ENCODE results near the gene LSAMP.

The LSAMP gene

GRCh38 chr3:116473602-116474001 is 28.3 kb upstream of the LSAMP start:
- in situ Hi-C loops (cut with HindIII; ENCODE audit: low sequenced_read_pairs) = no loop called here
- DNase-seq (ENCODE audit: low read depth) = no peak
- H3K4me3 ChIP-seq (ENCODE audit: low read depth, low read length) = no peak overlapping the region
- TF ChIP-seq CTCF (IDR thresholded peaks at IDR 0.05; ENCODE audit: low read depth, low read length, missing control alignments) = no peak

GRCh38 chr3:116470605-116471197 is 25.4 kb upstream of the LSAMP start:
- no peak overlapping the region for H3K4me3 ChIP-seq (ENCODE audit: low read depth, low read length)
- no peak for TF ChIP-seq CTCF (IDR thresholded peaks at IDR 0.05; ENCODE audit: low read depth, low read length, missing control alignments)
- no peak for DNase-seq (ENCODE audit: low read depth)
- in situ Hi-C loops (cut with HindIII; ENCODE audit: low sequenced_read_pairs) = no loop called here

- no peak for TF ChIP-seq CTCF (IDR thresholded peaks at IDR 0.05; ENCODE audit: low read depth, low read length, missing control alignments)
- no peak overlapping the region for H3K4me3 ChIP-seq (ENCODE audit: low read depth, low read length)
- no peak for DNase-seq (ENCODE audit: low read depth)
- in situ Hi-C loops (cut with HindIII; ENCODE audit: low sequenced_read_pairs) = no loop called here
These were observed 24.3 kb upstream of the LSAMP start for GRCh38 chr3:116469546-116469945.

- in situ Hi-C loops (cut with HindIII; ENCODE audit: low sequenced_read_pairs) = no loop called here
These were observed 19.1 kb upstream of the LSAMP start for GRCh38 chr3:116464276-116464798.

GRCh38 chr3:116453666-116454346 is 8.5 kb upstream of the LSAMP start:
- in situ Hi-C loops (cut with HindIII; ENCODE audit: low sequenced_read_pairs) = no loop called here
- TF ChIP-seq CTCF (IDR thresholded peaks at IDR 0.05; ENCODE audit: low read depth, low read length, missing control alignments) = peak; percentile 13
- no peak for DNase-seq (ENCODE audit: low read depth)

More at GRCh38 chr3:116464276-116464798, 19.1 kb upstream of the LSAMP start:
- H3K4me3 ChIP-seq (ENCODE audit: low read depth, low read length) = no peak overlapping the region
- DNase-seq (ENCODE audit: low read depth) = no peak
- no peak for TF ChIP-seq CTCF (IDR thresholded peaks at IDR 0.05; ENCODE audit: low read depth, low read length, missing control alignments)

GRCh38 chr3:116449546-116450350 is 4.5 kb upstream of the LSAMP start:
- no peak for DNase-seq (ENCODE audit: low read depth)
- TF ChIP-seq CTCF (IDR thresholded peaks at IDR 0.05; ENCODE audit: low read depth, low read length, missing control alignments) = no peak
- in situ Hi-C loops (cut with HindIII; ENCODE audit: low sequenced_read_pairs) = no loop called here
- H3K4me3 ChIP-seq (ENCODE audit: low read depth, low read length) = no peak overlapping the region

More at GRCh38 chr3:116453666-116454346, 8.5 kb upstream of the LSAMP start:
- H3K4me3 ChIP-seq (ENCODE audit: low read depth, low read length) = no peak overlapping the region
